ENCODE measurements around the gene DHFR.

Gene DHFR

DNA sequence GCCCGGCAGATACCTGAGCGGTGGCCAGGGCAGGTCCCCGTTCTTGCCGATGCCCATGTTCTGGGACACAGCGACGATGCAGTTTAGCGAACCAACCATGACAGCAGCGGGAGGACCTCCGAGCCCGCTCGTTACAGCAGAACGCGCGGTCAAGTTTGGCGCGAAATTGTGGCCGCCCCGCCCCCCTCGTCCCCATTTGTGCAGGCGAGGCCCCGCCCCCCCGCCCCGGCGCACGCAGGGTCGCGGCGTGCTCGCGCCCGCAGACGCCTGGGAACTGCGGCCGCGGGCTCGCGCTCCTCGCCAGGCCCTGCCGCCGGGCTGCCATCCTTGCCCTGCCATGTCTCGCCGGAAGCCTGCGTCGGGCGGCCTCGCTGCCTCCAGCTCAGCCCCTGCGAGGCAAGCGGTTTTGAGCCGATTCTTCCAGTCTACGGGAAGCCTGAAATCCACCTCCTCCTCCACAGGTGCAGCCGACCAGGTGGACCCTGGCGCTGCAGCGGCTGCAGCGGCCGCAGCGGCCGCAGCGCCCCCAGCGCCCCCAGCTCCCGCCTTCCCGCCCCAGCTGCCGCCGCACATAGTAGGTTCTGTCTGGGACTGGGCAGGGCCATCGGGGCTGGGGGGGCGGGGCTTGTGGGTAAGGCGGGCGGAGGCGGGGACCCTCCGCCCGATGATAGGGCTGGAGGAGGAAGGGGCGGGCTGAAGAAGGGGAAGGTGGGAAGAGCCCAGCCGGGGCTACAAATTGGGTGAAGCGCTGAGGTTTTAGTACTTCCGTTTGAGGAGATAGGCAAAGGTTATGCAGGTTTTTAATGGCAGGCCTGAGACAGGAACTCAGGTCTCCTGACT lies at the start of gene DHFR, which contains the start of gene MSH3:
Gene DHFR (minus strand): TSS at position 593 of the 840 bp plus-strand sequence. CDS start 494 bp downstream, at position 99.
Gene MSH3 (plus strand): TSS at position 262 of the 840 bp plus-strand sequence. CDS start 76 bp downstream, at position 338.
- ChIA-PET CTCF (interaction anchor here (0.5 to 1.2 kb wide), 5 partner anchors 12 to 174 kb away, joined by 3 to 5 read pairs (median 3); no protein-coding TSS in a partner anchor), POLR2A (ENCODE audit: low non-redundant PET) (interaction anchor here (0.6 to 1.0 kb wide), 3 partner anchors 31 to 745 kb away, joined by 3 to 5 read pairs (median 3); no protein-coding TSS in a partner anchor)
- H3K27ac ChIP-seq = peak within 1 kb of the TSS; percentile 93
- TF ChIP-seq, protein P1, sequence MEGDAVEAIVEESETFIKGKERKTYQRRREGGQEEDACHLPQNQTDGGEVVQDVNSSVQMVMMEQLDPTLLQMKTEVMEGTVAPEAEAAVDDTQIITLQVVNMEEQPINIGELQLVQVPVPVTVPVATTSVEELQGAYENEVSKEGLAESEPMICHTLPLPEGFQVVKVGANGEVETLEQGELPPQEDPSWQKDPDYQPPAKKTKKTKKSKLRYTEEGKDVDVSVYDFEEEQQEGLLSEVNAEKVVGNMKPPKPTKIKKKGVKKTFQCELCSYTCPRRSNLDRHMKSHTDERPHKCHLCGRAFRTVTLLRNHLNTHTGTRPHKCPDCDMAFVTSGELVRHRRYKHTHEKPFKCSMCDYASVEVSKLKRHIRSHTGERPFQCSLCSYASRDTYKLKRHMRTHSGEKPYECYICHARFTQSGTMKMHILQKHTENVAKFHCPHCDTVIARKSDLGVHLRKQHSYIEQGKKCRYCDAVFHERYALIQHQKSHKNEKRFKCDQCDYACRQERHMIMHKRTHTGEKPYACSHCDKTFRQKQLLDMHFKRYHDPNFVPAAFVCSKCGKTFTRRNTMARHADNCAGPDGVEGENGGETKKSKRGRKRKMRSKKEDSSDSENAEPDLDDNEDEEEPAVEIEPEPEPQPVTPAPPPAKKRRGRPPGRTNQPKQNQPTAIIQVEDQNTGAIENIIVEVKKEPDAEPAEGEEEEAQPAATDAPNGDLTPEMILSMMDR (conservative IDR thresholded peaks at IDR 0.05; ENCODE audit: low read depth) = peak; percentile 43; the same call in 1 of the 2 replicates
- peak; percentile 98 for DNase-seq (ENCODE audit: low spot score)

DNA sequence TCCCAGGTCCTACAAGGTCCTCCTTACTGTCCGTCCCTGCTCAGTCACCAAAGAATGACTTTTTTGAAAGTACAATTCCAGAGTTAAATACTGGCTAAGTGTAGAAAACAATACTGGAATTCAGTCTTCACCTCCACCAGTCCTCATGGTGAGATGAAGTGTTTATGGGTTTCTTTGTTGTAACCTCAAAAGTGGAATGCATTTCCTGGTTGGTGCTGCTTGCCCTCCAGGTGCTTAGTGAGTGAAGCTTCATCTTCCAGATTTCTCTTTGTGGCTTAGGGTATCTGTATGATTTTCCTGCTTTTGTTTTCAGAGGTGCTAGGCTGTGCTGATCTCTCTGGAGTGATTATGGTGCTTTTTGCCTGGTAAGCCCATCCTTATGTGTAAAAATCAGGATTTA lies 49.4 kb upstream of the DHFR start:
- H3K27ac ChIP-seq = no peak overlapping the region
- ChIA-PET POLR2A (ENCODE audit: low non-redundant PET) (no interaction called here), CTCF (interaction anchor here (0.7 kb wide), 1 partner anchor 79 kb away, joined by 3 read pairs; no protein-coding TSS in a partner anchor)
- no peak for DNase-seq (ENCODE audit: low spot score)
- TF ChIP-seq, protein P1 (conservative IDR thresholded peaks at IDR 0.05; ENCODE audit: low read depth) = no peak

DNA sequence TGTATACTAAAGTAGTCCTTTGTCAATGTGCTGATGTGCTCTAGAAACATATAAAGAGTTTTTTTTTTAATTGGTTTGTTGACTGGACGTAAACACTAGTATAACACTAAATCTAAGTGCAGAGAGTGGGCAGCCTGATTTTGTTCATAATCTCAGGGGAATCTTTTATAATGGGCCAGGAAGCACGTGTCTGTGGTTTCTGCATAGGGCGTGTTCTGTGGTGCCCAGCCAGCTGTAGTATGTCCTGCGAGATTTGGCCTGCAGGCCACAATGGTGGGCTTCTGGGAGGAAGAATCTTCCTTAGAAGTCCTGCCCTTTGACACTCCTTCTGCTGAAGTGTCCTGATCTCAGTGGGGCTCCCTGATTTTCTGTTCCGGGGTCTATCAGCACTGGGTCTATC lies 49.0 kb upstream of the DHFR start:
- ChIA-PET CTCF (interaction anchor here (0.6 to 0.7 kb wide), 2 partner anchors 80 to 160 kb away, joined by 3 read pairs; no protein-coding TSS in a partner anchor), POLR2A (ENCODE audit: low non-redundant PET) (no interaction called here)
- no peak overlapping the region for H3K27ac ChIP-seq
- DNase-seq (ENCODE audit: low spot score) = no peak
- TF ChIP-seq, protein P1 (conservative IDR thresholded peaks at IDR 0.05; ENCODE audit: low read depth) = no peak

DNA sequence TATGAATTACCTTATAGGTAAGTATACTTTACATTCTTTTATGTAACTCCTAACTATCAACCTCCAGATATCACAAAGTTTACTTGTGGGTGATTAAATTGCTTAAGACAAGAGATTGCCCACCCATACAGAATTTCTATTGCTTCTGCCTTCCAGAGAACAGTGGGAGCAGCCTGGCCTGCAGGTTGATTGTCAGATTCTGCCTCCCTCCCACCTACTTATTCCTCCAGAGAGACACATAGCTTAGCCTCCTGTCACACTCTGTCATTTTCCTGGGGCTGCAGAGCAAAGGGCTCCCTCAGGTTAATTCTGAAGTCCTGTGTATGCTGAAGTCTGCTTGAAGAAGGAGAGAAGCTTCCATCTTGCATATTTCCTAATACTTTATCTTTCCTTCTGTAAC lies 48.5 kb upstream of the DHFR start:
- CTCF ChIA-PET = interaction anchor here (0.6 kb wide), 2 partner anchors 159 to 530 kb away, joined by 3 read pairs; no protein-coding TSS in a partner anchor
- no peak for DNase-seq (ENCODE audit: low spot score)
- POLR2A ChIA-PET (ENCODE audit: low non-redundant PET) = no interaction called here
- H3K27ac ChIP-seq = no peak overlapping the region
- TF ChIP-seq, protein P1 (conservative IDR thresholded peaks at IDR 0.05; ENCODE audit: low read depth) = no peak

DNA sequence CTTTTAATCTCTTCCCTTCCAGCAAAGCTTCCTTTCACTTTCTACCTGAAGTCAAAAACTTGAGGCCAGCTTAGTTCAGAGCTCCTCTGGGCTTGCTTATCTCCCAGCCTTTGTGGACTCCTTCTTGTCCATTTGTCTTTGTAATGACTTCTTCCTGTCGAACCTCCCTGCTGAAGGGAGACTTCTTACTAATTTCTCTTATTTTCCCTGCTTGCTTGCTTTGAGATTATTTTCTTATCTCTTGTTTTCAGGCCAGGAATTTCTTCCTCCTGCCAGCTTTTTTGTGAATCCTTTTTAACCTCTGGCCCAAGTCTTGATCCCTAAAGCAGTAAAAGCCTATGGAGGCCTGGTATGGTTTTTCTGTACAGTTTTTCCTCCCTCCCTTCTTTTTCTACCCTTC lies 46.8 kb upstream of the DHFR start:
- CTCF ChIA-PET = interaction anchor here (0.7 kb wide), 1 partner anchor 335 kb away, joined by 7 read pairs; no protein-coding TSS in a partner anchor

DNA sequence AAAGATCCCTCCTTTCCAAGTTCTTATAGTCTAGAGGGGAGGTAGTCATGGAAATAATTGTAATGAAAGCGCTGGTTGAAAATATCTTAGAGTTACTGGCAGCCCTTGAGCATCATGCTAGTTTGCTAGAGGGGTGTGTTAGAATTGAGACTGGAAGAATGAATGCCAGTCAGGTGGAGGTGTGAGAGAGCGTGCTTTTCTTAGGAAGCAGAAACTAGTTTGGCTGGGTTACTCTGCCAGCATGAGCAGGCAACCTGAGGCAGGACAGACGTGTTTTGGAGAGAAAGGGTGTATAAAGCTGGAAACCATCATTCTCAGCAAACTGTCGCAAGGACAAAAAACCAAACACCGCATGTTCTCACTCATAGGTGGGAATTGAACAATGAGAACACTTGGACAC lies 43.6 kb upstream of the DHFR start:
- ChIA-PET CTCF (no interaction called here), POLR2A (ENCODE audit: low non-redundant PET) (no interaction called here)
- DNase-seq (ENCODE audit: low spot score) = no peak
- no peak overlapping the region for H3K27ac ChIP-seq
- TF ChIP-seq, protein P1 (conservative IDR thresholded peaks at IDR 0.05; ENCODE audit: low read depth) = no peak

More for the DNA sequence above, 46.8 kb upstream of the DHFR start:
- TF ChIP-seq, protein P1 (conservative IDR thresholded peaks at IDR 0.05; ENCODE audit: low read depth) = no peak
- POLR2A ChIA-PET (ENCODE audit: low non-redundant PET) = no interaction called here
- no peak for DNase-seq (ENCODE audit: low spot score)
- no peak overlapping the region for H3K27ac ChIP-seq
